Measurements from ENCODE around the gene TMEFF2.

Gene TMEFF2

GRCh38 chr2:192127434-192127833 lies 67.3 kb downstream of the TMEFF2 start:
- no peak for TF ChIP-seq SIN3A (IDR thresholded peaks at IDR 0.05; ENCODE audit: borderline replicate concordance, insufficient read depth, low read length)
- TF ChIP-seq, protein P1, sequence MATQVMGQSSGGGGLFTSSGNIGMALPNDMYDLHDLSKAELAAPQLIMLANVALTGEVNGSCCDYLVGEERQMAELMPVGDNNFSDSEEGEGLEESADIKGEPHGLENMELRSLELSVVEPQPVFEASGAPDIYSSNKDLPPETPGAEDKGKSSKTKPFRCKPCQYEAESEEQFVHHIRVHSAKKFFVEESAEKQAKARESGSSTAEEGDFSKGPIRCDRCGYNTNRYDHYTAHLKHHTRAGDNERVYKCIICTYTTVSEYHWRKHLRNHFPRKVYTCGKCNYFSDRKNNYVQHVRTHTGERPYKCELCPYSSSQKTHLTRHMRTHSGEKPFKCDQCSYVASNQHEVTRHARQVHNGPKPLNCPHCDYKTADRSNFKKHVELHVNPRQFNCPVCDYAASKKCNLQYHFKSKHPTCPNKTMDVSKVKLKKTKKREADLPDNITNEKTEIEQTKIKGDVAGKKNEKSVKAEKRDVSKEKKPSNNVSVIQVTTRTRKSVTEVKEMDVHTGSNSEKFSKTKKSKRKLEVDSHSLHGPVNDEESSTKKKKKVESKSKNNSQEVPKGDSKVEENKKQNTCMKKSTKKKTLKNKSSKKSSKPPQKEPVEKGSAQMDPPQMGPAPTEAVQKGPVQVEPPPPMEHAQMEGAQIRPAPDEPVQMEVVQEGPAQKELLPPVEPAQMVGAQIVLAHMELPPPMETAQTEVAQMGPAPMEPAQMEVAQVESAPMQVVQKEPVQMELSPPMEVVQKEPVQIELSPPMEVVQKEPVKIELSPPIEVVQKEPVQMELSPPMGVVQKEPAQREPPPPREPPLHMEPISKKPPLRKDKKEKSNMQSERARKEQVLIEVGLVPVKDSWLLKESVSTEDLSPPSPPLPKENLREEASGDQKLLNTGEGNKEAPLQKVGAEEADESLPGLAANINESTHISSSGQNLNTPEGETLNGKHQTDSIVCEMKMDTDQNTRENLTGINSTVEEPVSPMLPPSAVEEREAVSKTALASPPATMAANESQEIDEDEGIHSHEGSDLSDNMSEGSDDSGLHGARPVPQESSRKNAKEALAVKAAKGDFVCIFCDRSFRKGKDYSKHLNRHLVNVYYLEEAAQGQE (IDR thresholded peaks at IDR 0.05; ENCODE audit: insufficient read depth in 1 of 2, low read depth in 2 of 2, low read length in 2 of 2), result no peak
- no peak for TF ChIP-seq POLR2AphosphoS5 (IDR thresholded peaks at IDR 0.05; ENCODE audit: low read depth, low read length)
- TF ChIP-seq FOXP2 (optimal IDR thresholded peaks at IDR 0.05; ENCODE audit: borderline replicate concordance, extremely low read depth, extremely low read length, insufficient read depth), result no peak
- no peak for TF ChIP-seq TAF1 (IDR thresholded peaks at IDR 0.05; ENCODE audit: borderline replicate concordance, insufficient read depth, low read length)

DNA sequence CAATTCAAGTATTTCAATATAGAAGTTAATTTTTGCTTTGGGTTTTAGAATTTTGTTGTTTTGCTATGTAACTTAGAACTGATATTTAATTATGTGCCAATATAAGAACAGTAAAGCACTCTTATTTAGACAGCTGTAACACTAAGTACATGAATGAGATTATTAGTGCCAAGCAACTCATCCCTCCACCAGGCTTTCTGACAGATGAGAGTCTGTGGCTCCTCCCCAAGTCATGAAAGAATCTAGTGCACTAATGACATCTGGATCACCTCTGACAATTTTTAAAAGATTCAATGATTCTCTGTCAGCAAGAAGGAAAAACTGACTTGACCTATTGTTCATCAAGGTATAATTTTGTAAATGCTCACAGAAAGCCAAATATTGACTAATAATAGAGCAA lies 67.8 kb downstream of the TMEFF2 start:
- TF ChIP-seq, protein P1 (IDR thresholded peaks at IDR 0.05; ENCODE audit: insufficient read depth in 1 of 2, low read depth in 2 of 2, low read length in 2 of 2), result no peak
- no peak for TF ChIP-seq POLR2AphosphoS5 (IDR thresholded peaks at IDR 0.05; ENCODE audit: low read depth, low read length)
- TF ChIP-seq SIN3A (IDR thresholded peaks at IDR 0.05; ENCODE audit: borderline replicate concordance, insufficient read depth, low read length), result no peak
- TF ChIP-seq FOXP2 (optimal IDR thresholded peaks at IDR 0.05; ENCODE audit: borderline replicate concordance, extremely low read depth, extremely low read length, insufficient read depth), result no peak
- no peak for TF ChIP-seq TAF1 (IDR thresholded peaks at IDR 0.05; ENCODE audit: borderline replicate concordance, insufficient read depth, low read length)

GRCh38 chr2:192126426-192126825 lies 68.3 kb downstream of the TMEFF2 start:
- no peak for TF ChIP-seq POLR2AphosphoS5 (IDR thresholded peaks at IDR 0.05; ENCODE audit: low read depth, low read length)
- no peak for TF ChIP-seq FOXP2 (optimal IDR thresholded peaks at IDR 0.05; ENCODE audit: borderline replicate concordance, extremely low read depth, extremely low read length, insufficient read depth)
- no peak for TF ChIP-seq TAF1 (IDR thresholded peaks at IDR 0.05; ENCODE audit: borderline replicate concordance, insufficient read depth, low read length)
- TF ChIP-seq SIN3A (IDR thresholded peaks at IDR 0.05; ENCODE audit: borderline replicate concordance, insufficient read depth, low read length), result no peak
- TF ChIP-seq, protein P1 (IDR thresholded peaks at IDR 0.05; ENCODE audit: insufficient read depth in 1 of 2, low read depth in 2 of 2, low read length in 2 of 2), result no peak

- TF ChIP-seq TAF1 (IDR thresholded peaks at IDR 0.05; ENCODE audit: borderline replicate concordance, insufficient read depth, low read length) (no peak), POLR2AphosphoS5 (IDR thresholded peaks at IDR 0.05; ENCODE audit: low read depth, low read length) (no peak), SIN3A (IDR thresholded peaks at IDR 0.05; ENCODE audit: borderline replicate concordance, insufficient read depth, low read length) (no peak), FOXP2 (optimal IDR thresholded peaks at IDR 0.05; ENCODE audit: borderline replicate concordance, extremely low read depth, extremely low read length, insufficient read depth) (no peak)
- TF ChIP-seq, protein P1 (IDR thresholded peaks at IDR 0.05; ENCODE audit: insufficient read depth in 1 of 2, low read depth in 2 of 2, low read length in 2 of 2), result no peak
These were observed 70.2 kb downstream of the TMEFF2 start for GRCh38 chr2:192124571-192124970.

DNA sequence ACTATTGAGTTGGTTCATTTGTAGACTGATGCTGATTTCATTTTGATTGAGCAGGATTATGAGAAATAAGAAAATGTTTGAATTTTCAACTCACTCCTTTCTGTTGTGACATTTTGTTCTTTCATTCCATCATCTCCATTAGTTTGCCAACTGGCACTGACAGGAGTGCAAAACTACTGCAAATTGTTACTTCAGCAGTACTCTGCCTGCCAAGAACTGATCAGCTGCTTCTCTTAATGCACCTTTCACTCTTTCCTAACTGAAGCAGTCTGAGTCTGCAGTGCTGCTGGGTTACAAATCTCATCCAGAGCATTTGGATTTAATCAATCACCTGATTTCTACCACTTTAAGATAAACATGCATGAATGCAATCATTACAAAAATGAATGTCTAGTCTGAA lies 70.9 kb downstream of the TMEFF2 start:
- TF ChIP-seq, protein P1 (IDR thresholded peaks at IDR 0.05; ENCODE audit: insufficient read depth in 1 of 2, low read depth in 2 of 2, low read length in 2 of 2), result no peak
- TF ChIP-seq SIN3A (IDR thresholded peaks at IDR 0.05; ENCODE audit: borderline replicate concordance, insufficient read depth, low read length) (no peak), TAF1 (IDR thresholded peaks at IDR 0.05; ENCODE audit: borderline replicate concordance, insufficient read depth, low read length) (no peak), POLR2AphosphoS5 (IDR thresholded peaks at IDR 0.05; ENCODE audit: low read depth, low read length) (no peak), FOXP2 (optimal IDR thresholded peaks at IDR 0.05; ENCODE audit: borderline replicate concordance, extremely low read depth, extremely low read length, insufficient read depth) (no peak)

Measured in PFSK-1 (cell line).